ENCODE data around the gene PRPSAP2.
A peak's percentile ranks its signal among the peaks of the same experiment; 100 is the strongest.

PRPSAP2 gene

DNA sequence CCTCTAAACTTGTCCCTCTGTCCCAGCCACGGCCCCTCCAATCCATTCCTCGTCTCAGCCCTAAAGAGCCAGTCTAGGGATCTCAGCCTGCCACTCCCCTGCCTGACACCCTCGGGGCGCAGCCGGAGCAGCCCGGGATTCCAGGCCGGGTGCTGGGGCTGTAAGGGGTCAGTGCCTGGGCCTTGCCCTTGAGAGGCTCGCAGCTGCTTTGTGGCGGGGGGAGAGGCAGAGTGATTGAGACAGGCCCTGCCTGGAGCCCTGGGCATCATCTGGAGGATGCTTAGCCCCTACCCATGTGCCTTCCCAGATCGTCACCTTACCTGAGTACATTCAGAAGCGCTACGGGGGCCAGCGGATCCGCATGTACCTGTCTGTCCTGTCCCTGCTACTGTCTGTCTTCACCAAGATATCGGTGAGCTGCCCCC is 102.3 kb downstream of the PRPSAP2 start:
- peaks cover 25% of the 10 kb centered on the region for H3K4me1 Mint-ChIP-seq
- H3K9me3 Mint-ChIP-seq = no peaks in the 10 kb centered on the region
- no peaks in the 10 kb centered on the region for H3K36me3 Mint-ChIP-seq
- peak overlapping the region; percentile 25 for H3K27ac Mint-ChIP-seq
- H3K27me3 Mint-ChIP-seq = no peaks in the 10 kb centered on the region
- H3K4me3 Mint-ChIP-seq = no peak overlapping the region
- ATAC-seq = no peak

DNA sequence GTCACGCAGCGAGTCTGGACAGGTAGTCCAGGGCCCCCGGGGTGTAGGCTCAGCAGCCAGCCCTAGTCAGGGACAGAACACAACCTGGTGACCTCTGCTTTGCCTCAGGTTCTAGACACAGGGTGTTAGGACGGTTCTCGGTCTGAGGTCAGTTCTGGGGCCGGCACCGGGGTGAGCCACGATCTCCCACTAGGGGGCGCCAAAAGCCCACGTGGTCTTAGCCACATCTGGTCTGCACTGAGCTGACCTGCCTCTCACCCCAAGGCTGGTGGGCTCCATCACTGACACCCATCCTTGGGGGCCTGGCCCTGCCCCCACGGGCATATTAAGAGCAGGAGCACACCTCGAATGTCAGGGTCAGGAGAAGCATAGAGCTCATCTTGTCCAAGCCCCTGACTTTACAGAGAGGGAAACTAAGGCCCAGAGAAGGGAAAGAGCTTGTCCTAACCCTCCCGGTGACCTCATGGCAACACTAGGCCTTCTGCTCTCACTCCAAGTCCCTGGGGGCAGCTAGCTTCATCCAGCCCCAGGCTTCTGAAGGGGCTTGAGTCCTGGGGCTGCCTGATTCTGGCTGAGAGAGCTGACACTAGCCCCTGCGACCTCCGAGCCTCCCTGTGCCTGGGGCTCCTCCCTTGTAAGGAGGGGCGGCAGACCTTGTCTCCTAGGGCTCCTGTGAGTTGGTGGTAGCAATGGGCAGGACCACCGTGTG is 103.0 kb downstream of the PRPSAP2 start:
- H3K4me3 Mint-ChIP-seq = no peak overlapping the region
- H3K36me3 Mint-ChIP-seq = no peaks in the 10 kb centered on the region
- ATAC-seq = peak; percentile 87
- H3K27ac Mint-ChIP-seq = peak overlapping the region; percentile 25
- H3K9me3 Mint-ChIP-seq = no peaks in the 10 kb centered on the region
- peaks cover 20% of the 10 kb centered on the region for H3K4me1 Mint-ChIP-seq
- no peaks in the 10 kb centered on the region for H3K27me3 Mint-ChIP-seq

DNA sequence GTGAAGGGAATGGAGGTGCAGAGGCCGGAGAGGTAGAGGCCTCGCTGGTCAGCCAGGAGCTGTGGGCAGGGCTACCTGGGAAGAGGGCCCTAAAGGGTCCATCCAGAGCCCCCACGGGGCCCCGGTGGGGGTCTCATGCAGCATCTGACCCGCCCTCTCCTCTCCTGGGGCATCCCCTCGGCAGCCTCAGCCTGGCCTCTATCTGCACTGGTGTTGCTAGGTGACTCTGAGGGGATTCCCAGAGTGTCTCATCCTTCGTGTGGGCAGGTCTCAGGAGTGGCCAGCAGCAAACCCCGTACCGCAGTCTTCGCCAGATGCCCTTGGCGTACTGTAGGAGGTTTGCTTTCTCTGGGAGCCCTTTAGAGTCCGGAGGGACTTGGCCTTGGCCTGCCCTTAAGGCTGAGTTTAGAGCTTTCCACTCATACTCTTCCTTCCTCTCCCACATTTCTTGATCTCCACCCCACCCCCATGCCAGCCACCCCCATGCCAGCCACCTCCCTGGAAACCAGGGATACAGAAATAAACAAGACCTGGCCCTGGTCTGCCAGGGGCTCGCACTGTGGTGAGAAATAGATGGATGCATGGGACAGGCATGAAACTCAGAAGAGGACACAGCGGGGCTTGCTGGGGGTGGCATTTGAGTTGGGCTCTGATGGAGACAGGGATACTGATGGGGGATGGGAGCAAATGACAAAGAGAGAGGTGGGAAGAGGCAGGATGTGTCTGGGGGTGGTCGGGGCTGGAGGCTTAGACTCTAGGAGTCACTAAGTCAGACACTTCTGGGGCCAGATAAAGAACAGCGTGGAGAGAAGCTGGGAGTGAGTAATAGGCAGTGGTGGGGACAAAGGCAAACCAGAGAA is 103.9 kb downstream of the PRPSAP2 start:
- Mint-ChIP-seq H3K4me3 (no peak overlapping the region), H3K36me3 (no peaks in the 10 kb centered on the region), H3K4me1 (peaks cover 20% of the 10 kb centered on the region), H3K27ac (peak overlapping the region; percentile 25), H3K27me3 (no peaks in the 10 kb centered on the region), H3K9me3 (no peaks in the 10 kb centered on the region)
- ATAC-seq = peak; percentile 67

DNA sequence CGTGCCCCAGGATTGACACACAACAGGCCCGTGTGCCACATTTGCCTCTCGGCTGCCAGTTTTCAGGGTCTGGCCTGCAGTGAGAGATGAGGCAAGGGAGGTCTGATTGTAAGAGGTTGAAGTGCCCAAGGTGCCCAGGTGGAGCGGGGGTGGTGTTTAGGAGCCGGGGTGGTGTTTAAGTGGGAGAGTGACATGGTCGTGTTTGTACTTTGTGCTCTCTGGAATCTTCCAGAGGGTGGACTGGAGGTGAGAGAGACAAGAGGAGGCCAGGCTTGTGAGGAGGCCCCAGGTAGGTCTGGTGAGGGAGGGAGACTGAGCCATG is 104.5 kb downstream of the PRPSAP2 start:
- Mint-ChIP-seq H3K4me1 (peaks cover 20% of the 10 kb centered on the region), H3K27me3 (no peaks in the 10 kb centered on the region), H3K9me3 (no peaks in the 10 kb centered on the region), H3K4me3 (no peak overlapping the region), H3K36me3 (no peaks in the 10 kb centered on the region), H3K27ac (peak overlapping the region; percentile 25)
- no peak for ATAC-seq

DNA sequence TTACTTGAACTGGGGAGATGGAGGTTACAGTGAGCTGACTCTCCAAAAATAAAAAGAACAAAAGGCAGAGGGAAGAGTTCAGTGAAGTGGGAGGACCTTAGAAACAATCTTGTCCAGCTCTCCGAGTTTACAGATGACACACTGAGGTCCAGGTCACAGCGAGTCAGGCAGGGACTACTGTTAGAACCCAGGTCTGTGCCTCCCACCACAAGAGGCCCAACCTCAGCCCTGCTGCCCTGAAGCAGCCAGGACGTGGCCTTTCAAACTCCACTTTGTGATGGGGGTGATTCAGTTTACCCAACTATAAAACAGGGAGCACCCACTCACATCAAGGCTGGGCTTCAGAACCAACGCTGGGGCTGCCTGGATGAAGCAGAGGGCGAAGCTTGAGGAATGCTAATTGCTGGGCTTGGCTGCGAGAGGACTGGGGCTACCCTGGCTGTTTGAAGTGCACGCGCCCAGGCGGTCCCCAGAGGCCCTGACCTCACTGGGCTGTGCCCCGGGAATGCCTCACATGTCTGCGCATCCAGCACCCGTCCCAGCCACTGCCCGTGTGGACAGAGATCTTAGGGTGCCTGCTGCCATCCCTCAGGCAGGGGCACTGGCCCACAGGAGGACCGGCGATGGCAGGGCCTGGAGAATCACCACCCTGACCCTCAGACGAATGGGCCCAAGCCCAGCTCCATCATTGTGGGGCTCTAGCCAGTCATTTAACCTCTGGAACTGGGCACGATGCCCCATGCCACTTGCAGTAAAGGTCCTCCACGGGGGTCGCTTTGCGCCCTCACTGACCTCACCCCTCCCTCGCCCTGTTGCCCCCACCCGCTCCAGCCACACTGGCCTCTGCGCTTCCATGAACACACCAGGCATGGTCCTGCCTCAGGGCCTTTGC is 105.4 kb downstream of the PRPSAP2 start:
- no peaks in the 10 kb centered on the region for H3K9me3 Mint-ChIP-seq
- no peak overlapping the region for H3K4me3 Mint-ChIP-seq
- no peak for ATAC-seq
- no peaks in the 10 kb centered on the region for H3K36me3 Mint-ChIP-seq
- H3K27ac Mint-ChIP-seq = no peak overlapping the region
- no peaks in the 10 kb centered on the region for H3K27me3 Mint-ChIP-seq
- H3K4me1 Mint-ChIP-seq = peaks cover 20% of the 10 kb centered on the region

DNA sequence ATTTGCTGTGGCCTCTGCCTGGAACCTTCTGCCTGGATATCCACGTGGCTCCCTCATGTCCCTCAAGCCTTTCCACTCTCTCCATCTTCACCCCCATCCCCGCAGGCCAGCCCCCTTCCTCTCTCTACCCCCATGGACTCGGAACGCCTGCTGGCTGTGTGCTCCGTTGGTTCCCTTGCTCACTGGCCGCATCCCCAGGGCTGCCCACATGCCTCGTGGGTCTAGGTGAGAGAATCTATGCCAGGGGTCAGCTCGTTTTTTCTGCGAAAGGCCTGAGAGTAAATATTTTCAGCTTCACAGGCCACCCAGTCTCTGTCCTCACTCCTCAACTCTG is 106.1 kb downstream of the PRPSAP2 start:
- no peak overlapping the region for H3K27ac Mint-ChIP-seq

DNA sequence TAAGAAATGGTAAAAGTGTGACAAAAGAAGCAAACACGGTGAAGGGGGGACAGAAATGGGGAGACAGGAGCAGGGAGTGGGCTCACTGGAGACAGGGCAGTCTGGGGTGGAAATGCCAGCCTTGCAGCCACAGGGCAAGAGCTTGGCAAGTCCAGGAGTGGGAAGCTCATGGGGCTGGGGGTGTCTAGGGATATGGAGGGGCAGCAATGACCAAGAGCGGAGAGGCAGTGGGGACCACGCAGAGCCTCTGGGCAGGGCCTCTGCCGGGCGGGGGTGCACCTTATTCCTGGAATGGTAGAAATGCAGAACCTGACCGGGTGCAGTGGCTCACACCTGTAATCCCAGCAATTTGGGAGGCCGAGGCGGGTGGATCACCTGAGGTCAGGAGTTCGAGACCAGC is 106.6 kb downstream of the PRPSAP2 start:
- Mint-ChIP-seq H3K36me3 (peaks cover 4% of the 10 kb centered on the region), H3K27ac (no peak overlapping the region), H3K27me3 (no peaks in the 10 kb centered on the region), H3K4me1 (peaks cover 20% of the 10 kb centered on the region), H3K4me3 (no peak overlapping the region), H3K9me3 (no peaks in the 10 kb centered on the region)
- no peak for ATAC-seq

More for the DNA sequence above, 106.1 kb downstream of the PRPSAP2 start:
- Mint-ChIP-seq H3K4me1 (peaks cover 20% of the 10 kb centered on the region), H3K9me3 (no peaks in the 10 kb centered on the region), H3K27me3 (no peaks in the 10 kb centered on the region), H3K4me3 (no peak overlapping the region), H3K36me3 (no peaks in the 10 kb centered on the region)
- no peak for ATAC-seq

DNA sequence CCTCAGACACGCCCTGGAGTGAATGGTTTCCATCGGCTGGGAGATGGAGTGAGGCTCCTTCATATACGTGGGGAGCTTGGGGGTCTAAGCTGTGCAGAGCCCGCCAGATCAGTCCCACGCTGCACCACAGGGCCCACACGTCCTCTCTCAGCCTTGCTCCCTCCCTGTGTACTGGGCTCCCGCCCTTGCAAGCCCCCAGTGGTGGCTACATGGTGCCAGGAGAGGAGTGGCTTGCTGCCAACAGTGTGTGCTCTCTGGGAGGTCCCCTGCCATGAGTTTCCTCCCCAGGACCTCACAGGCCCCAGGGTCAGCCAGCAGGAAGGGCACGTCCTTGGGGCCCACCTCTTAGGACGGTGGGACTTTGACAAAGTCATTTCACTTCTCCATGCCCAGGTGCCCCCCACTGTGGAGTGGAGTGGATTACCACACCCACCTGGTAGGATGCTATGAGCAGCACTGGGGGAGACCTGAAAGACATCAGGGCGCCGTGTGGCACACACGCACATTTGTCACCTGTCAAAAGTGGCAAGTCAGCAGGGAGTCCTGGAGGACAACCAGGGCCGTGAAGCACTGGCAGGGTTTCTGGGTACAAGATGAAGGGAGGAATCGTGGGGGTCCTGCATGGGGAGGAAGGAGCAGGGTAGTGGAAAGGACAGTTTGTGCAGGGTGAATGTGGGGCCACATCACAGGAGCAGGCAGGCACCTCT is 107.8 kb downstream of the PRPSAP2 start:
- no peak overlapping the region for H3K27ac Mint-ChIP-seq
- peaks cover 17% of the 10 kb centered on the region for H3K4me1 Mint-ChIP-seq
- H3K27me3 Mint-ChIP-seq = no peaks in the 10 kb centered on the region
- ATAC-seq = no peak
- H3K9me3 Mint-ChIP-seq = no peaks in the 10 kb centered on the region
- no peak overlapping the region for H3K4me3 Mint-ChIP-seq
- H3K36me3 Mint-ChIP-seq = peaks cover 8% of the 10 kb centered on the region

DNA sequence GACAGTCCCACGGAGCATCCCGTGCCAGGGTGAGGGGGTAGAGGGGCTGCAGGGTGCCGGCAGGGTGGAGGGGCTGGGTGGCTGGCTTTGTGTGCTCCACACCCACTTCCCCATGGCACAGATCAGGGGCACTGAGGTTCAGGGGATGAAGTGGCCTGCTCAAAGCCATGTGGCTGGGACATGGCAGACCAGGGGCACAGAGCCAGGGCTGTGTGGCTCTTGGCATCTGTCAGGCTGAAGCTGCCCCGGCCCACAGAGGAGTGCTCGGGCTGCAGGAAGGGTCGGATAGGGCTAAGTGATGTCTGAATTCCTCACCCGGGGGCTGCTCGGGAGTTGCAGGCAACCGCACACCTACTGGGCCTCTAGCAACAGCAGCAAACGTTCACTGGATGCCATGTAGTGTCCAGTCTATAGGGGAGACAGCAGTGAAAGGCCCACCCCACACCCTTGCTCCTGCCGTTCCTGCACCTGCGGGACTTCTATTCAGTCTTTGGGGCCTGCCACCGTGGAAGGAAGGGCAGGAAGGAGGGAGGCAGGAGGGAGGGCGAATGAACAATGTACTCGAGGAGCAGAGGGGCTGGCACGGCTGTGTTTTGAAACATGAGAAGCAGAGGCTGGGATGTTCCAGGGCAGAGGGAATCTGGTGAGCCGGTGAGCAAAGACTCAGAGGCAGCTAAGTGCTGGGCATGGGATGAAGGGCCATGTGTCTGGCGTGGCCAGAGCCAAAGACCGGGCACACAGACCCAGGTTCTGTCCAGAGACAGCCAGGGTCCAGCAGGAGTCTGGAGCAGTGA is 109.1 kb downstream of the PRPSAP2 start:
- ATAC-seq = no peak
- Mint-ChIP-seq H3K4me3 (no peak overlapping the region), H3K9me3 (no peaks in the 10 kb centered on the region), H3K27me3 (no peaks in the 10 kb centered on the region), H3K27ac (no peak overlapping the region), H3K4me1 (peaks cover 3% of the 10 kb centered on the region), H3K36me3 (peaks cover 8% of the 10 kb centered on the region)

DNA sequence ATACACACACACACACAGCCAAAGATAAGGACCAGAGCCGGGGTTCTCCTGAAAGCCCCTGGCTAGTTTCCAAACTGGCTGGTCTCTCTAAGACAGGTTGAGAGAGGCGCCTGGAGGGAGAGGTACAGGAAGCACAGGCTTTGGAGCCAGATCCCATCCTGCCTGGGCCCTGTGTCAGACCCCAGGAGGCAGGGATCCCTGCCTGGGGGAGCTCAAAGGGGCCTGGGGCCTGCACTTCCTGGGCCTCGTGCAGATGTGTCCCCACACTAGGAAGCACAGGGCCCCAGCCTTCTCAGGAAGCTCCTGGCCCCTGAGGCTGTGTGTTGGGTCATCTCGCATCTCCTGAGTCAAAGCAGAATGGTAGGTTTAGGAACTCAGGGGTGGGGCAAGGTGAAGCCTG is 110.0 kb downstream of the PRPSAP2 start:
- Mint-ChIP-seq H3K4me1 (no peaks in the 10 kb centered on the region), H3K4me3 (no peak overlapping the region), H3K27ac (no peak overlapping the region), H3K9me3 (no peaks in the 10 kb centered on the region), H3K36me3 (peaks cover 16% of the 10 kb centered on the region), H3K27me3 (no peaks in the 10 kb centered on the region)
- ATAC-seq = no peak

DNA sequence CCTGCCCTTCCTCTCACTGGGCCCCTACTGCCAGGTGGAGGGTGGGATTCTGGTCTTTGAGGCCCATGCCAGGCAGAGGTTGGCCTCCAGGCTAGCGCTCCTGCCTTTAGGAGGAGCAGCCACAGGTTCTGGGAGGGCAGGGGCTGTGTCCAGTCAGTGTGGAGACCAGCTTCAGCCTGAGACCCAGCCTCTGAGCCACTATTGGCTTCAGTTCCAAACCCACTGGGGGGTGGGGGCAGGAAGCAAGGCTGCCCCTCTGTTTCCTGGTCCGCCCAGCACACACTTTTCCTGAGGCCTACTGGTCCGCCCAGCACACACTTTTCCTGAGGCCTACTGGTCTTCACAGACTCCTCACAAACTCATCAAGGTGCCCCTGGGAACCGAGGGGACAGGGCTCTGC is 110.4 kb downstream of the PRPSAP2 start:
- ATAC-seq = no peak
- Mint-ChIP-seq H3K36me3 (peaks cover 20% of the 10 kb centered on the region), H3K4me3 (no peak overlapping the region), H3K4me1 (no peaks in the 10 kb centered on the region), H3K27ac (no peak overlapping the region), H3K9me3 (no peaks in the 10 kb centered on the region), H3K27me3 (no peaks in the 10 kb centered on the region)

DNA sequence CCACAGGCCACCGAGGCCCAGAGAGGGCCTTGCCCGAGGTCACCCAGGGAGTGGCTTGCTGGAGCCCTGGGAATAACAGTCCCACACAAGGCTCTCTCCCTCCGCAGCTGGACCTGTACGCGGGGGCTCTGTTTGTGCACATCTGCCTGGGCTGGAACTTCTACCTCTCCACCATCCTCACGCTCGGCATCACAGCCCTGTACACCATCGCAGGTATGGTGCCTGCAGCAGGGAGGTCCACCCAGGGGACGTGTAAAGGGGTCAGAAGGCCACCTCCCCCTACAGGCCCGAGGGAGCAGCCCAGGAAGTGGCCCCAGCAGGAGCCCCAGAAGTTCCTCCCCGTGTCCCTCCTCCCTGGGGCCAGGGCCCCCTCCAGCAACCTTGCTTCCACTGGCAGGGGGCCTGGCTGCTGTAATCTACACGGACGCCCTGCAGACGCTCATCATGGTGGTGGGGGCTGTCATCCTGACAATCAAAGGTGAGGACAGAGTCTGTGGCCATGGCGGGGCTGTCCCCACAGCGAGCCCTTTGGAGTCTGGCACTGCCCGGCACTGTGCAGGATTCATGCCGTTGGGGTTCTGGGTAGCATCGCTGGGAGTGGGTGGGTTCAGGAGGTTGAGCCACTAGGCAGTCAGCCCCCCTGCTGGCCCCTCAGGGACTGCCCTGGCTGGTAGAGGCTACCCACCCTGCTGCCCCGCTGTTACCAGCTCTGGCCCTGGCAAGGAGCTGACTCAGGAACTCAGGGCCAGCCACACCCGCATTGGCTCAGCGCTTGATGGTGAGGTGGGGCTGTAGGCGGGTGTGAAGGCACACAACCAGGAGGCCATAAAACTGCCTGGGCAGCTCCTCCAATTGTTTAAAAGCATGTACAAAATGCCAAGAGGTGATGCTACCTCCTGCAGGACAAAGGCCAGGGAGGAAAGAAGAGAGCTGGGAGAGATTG is 111.3 kb downstream of the PRPSAP2 start:
- H3K4me3 Mint-ChIP-seq = no peak overlapping the region
- no peaks in the 10 kb centered on the region for H3K4me1 Mint-ChIP-seq
- ATAC-seq = no peak
- H3K27ac Mint-ChIP-seq = no peak overlapping the region
- H3K9me3 Mint-ChIP-seq = no peaks in the 10 kb centered on the region
- H3K36me3 Mint-ChIP-seq = peaks cover 23% of the 10 kb centered on the region
- no peaks in the 10 kb centered on the region for H3K27me3 Mint-ChIP-seq

DNA sequence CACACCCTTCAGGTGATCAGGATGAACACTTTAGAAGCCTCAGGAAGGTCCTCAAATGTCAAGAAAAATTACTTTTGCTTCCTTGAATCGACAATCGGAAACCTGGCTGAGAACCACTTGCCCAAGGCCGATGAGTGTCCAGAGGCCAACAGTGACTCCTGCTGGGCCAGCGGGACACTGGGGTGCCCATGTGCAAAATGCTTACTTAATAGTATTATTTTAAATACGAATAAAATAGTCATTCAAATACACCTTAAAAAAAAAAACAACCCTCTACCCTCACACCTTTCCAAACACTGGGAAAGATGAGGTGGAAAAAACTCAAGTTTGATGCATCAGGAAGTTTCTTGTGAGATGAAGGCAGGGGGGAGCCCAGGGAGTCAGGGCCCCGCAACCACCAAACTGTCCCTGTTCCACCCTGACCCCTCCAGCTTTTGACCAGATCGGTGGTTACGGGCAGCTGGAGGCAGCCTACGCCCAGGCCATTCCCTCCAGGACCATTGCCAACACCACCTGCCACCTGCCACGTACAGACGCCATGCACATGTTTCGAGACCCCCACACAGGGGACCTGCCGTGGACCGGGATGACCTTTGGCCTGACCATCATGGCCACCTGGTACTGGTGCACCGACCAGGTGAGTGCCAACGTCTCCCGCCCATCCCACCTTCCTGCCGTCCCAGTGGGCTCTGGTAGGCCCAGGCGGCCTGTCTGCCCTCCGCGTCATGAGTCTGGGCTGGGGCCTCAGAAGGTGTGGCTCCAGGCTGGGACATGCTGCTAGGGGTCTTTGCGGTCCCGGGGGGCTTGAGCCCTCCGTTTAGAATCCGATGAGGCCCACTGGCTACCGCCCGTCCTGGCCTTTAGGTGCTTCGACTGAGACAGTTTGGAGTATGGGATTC is 112.9 kb downstream of the PRPSAP2 start:
- peaks cover 23% of the 10 kb centered on the region for H3K36me3 Mint-ChIP-seq

More for the DNA sequence above, 112.9 kb downstream of the PRPSAP2 start:
- Mint-ChIP-seq H3K27me3 (no peaks in the 10 kb centered on the region), H3K9me3 (no peaks in the 10 kb centered on the region), H3K4me1 (no peaks in the 10 kb centered on the region), H3K4me3 (no peak overlapping the region), H3K27ac (no peak overlapping the region)
- ATAC-seq = no peak
